GM19324 (cell line): ENCODE data around the gene GARRE1.

Source experiments
- ATAC-seq: cut with Tn5 transposase; IDR thresholded peaks from one replicate; pipeline ENCODE4 v1.9.1; 2021; ENCODE audit warnings: mild to moderate bottlenecking, moderate library complexity; ENCODE audit not compliant: unreplicated experiment, low FRiP score

Gene GARRE1

GRCh38 chr19:34284505-34284904, 30.2 kb downstream of the GARRE1 start:
- no peak for ATAC-seq

DNA sequence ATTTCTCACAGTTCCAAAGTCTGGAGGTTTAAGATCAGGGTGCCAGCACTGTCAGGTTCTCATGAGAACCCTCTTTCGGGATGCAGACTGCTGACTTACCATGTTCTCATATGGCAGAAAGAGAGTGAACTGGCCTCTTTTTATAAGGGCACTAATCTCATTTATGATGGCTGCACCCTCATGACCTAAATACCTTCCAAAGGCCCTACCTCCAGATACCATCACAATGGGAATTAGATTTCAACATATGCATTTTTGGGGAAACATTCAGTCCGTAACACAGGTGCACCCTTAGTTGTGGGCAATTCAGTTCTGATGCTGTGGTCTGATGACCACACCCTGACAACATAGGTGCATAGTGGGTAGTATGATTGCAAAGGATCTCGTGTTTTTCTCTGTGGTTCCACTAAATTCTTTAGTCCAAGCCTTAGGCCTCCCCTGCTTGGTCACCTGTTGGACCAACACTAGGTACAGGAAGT, 33.3 kb downstream of the GARRE1 start:
- ATAC-seq: no peak

GRCh38 chr19:34288381-34288780, 34.0 kb downstream of the GARRE1 start:
- ATAC-seq: no peak

DNA sequence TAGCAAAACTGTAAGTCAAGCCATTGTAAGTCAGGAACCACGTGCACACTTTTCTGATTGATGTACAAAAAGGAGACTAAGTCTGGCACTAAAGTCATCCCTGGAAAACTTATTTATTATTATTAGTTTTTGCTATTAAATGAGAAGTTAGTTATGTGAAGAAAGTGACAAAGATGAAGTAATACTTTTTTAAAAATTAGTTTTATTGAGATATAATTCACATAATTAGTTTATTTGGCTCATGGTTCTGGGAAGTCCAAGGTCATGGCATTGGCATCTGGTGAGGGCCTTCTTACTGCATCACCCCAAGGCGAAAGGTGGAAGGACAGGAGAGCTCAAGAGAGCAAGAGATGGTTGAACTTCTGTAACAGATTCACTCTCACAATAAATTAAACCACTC, 36.9 kb downstream of the GARRE1 start:
- no peak for ATAC-seq

DNA sequence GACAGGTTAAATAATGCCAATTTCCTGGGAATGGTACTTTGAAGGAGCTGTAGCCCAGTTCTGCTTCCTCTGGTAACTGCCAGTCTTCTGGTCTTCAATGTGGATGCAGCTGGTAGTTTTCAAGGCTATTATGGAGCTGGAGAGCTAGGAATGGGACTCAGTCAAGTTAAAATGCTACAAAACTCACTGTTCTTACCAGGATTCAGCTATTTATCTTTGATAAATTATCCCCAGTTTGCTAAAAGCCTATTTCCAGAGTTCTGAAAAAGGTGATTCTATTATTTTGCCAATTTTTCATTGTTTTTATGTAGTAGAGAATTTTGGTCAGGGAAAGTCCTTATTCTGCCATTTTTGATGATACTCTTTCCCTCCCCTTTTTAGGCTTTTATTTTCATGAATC, 40.7 kb downstream of the GARRE1 start:
- ATAC-seq: no peak

GRCh38 chr19:34298891-34299520, 44.7 kb downstream of the GARRE1 start:
- ATAC-seq: no peak

- ATAC-seq: no peak
Measured at GRCh38 chr19:34299576-34299975, 45.2 kb downstream of the GARRE1 start.

DNA sequence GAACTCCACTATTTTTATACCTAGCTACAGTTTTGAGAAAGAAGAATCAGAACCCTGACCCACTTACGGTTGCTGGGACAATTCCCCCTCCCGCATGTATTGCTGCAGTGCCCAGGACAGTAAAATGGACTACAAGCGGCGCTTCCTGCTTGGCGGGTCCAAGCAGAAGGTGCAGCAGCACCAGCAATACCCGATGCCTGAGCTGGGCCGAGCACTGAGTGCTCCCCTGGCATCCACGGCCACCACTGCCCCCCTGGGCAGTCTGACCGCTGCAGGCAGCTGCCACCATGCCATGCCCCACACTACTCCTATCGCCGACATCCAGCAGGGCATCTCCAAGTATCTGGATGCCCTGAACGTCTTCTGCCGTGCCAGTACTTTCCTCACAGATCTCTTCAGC, 46.0 kb downstream of the GARRE1 start:
- no peak for ATAC-seq

DNA sequence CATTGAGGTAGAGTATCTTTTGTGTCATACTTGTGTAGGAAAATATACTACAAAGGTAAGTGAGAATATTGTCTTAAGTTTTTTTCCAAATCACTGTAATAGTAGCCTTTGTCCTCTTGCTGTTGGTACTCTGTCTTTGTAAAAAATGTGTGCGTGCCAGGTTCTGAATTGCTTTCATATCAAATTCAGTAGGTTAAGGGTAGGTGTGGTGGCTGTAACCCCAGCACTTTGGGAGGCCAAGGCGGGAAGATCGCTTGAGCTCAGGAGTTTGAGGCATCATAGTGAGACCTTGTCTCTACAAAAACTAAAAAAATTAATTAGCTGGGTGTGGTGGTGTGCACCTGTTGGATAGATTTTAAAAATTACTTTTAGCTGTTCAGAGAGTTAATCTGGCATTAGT, 46.6 kb downstream of the GARRE1 start:
- no peak for ATAC-seq
